ENCODE data around the gene XYLT1.

XYLT1 gene

GRCh38 chr16:17230932-17231581 is 239.7 kb downstream of the XYLT1 start:
- H3K27me3 ChIP-seq (ENCODE audit: insufficient read depth, low read length, poor library complexity, severe bottlenecking) = no peaks in the 10 kb centered on the region
- peaks cover 23% of the 10 kb centered on the region for H4K20me1 ChIP-seq (ENCODE audit: insufficient read depth, low read length, poor library complexity, severe bottlenecking)
- no peak overlapping the region for H3K4me2 ChIP-seq (ENCODE audit: low read depth, low read length, poor library complexity, severe bottlenecking)
- no peak overlapping the region for H3K4me3 ChIP-seq (ENCODE audit: low read length, poor library complexity, severe bottlenecking)
- H3K4me1 ChIP-seq (ENCODE audit: insufficient read depth, low read length, poor library complexity, severe bottlenecking) = no peaks in the 10 kb centered on the region
- peaks cover 85% of the 10 kb centered on the region; the same call in 1 of the 2 replicates for H3K36me3 ChIP-seq (ENCODE audit: insufficient read depth, low read length)
- TF ChIP-seq EZH2phosphoT487 (IDR thresholded peaks at IDR 0.05; ENCODE audit: borderline replicate concordance) (no peak), CTCF (conservative IDR thresholded peaks at IDR 0.05; ENCODE audit: low read length) (no peak; the same call in 1 of the 2 replicates)
- no peak overlapping the region for H2AFZ ChIP-seq (ENCODE audit: low read length)
- peaks cover 88% of the 10 kb centered on the region for H3K79me2 ChIP-seq (ENCODE audit: insufficient read depth, low read length)
- no peaks in the 10 kb centered on the region for H3K9me2 ChIP-seq (replicated peaks; ENCODE audit: low read depth, low read length)
- H3K9me3 ChIP-seq (ENCODE audit: insufficient read depth, low read depth, low read length) = no peaks in the 10 kb centered on the region
- H3F3A ChIP-seq (ENCODE audit: low read depth) = no peaks in the 10 kb centered on the region
- no peak overlapping the region for H3K9ac ChIP-seq (ENCODE audit: low read depth, low read length, poor library complexity, severe bottlenecking)

- peaks cover 11% of the 10 kb centered on the region for H3K4me1 ChIP-seq (ENCODE audit: insufficient read depth, low read length, poor library complexity, severe bottlenecking)
- peaks cover 21% of the 10 kb centered on the region for H4K20me1 ChIP-seq (ENCODE audit: insufficient read depth, low read length, poor library complexity, severe bottlenecking)
- no peaks in the 10 kb centered on the region for H3K9me2 ChIP-seq (replicated peaks; ENCODE audit: low read depth, low read length)
- no peak overlapping the region for H2AFZ ChIP-seq (ENCODE audit: low read length)
- no peaks in the 10 kb centered on the region for H3F3A ChIP-seq (ENCODE audit: low read depth)
- TF ChIP-seq CTCF (conservative IDR thresholded peaks at IDR 0.05; ENCODE audit: low read length) = no peak
- no peak for TF ChIP-seq EZH2phosphoT487 (IDR thresholded peaks at IDR 0.05; ENCODE audit: borderline replicate concordance)
- H3K4me2 ChIP-seq (ENCODE audit: low read depth, low read length, poor library complexity, severe bottlenecking) = no peak overlapping the region
- no peaks in the 10 kb centered on the region for H3K9me3 ChIP-seq (ENCODE audit: insufficient read depth, low read depth, low read length)
- H3K27me3 ChIP-seq (ENCODE audit: insufficient read depth, low read length, poor library complexity, severe bottlenecking) = no peaks in the 10 kb centered on the region
- no peak overlapping the region for H3K4me3 ChIP-seq (ENCODE audit: low read length, poor library complexity, severe bottlenecking)
- peaks cover 90% of the 10 kb centered on the region for H3K79me2 ChIP-seq (ENCODE audit: insufficient read depth, low read length)
- H3K36me3 ChIP-seq (ENCODE audit: insufficient read depth, low read length) = peaks cover 81% of the 10 kb centered on the region; the same call in 1 of the 2 replicates
- no peak overlapping the region for H3K9ac ChIP-seq (ENCODE audit: low read depth, low read length, poor library complexity, severe bottlenecking)
These were observed 241.0 kb downstream of the XYLT1 start for GRCh38 chr16:17229766-17230165.

GRCh38 chr16:17229131-17229530 is 241.6 kb downstream of the XYLT1 start:
- Histone ChIP-seq H3K27me3 (ENCODE audit: insufficient read depth, low read length, poor library complexity, severe bottlenecking) (no peaks in the 10 kb centered on the region), H3K79me2 (ENCODE audit: insufficient read depth, low read length) (peaks cover 92% of the 10 kb centered on the region), H4K20me1 (ENCODE audit: insufficient read depth, low read length, poor library complexity, severe bottlenecking) (peaks cover 20% of the 10 kb centered on the region), H3K9ac (ENCODE audit: low read depth, low read length, poor library complexity, severe bottlenecking) (no peak overlapping the region), H3K4me3 (ENCODE audit: low read length, poor library complexity, severe bottlenecking) (no peak overlapping the region), H3K36me3 (ENCODE audit: insufficient read depth, low read length) (peaks cover 79% of the 10 kb centered on the region; the same call in 1 of the 2 replicates), H3K9me3 (ENCODE audit: insufficient read depth, low read depth, low read length) (no peaks in the 10 kb centered on the region), H2AFZ (ENCODE audit: low read length) (no peak overlapping the region), H3K9me2 (replicated peaks; ENCODE audit: low read depth, low read length) (no peaks in the 10 kb centered on the region), H3K4me1 (ENCODE audit: insufficient read depth, low read length, poor library complexity, severe bottlenecking) (peaks cover 14% of the 10 kb centered on the region), H3K4me2 (ENCODE audit: low read depth, low read length, poor library complexity, severe bottlenecking) (no peak overlapping the region), H3F3A (ENCODE audit: low read depth) (no peaks in the 10 kb centered on the region)
- TF ChIP-seq CTCF (conservative IDR thresholded peaks at IDR 0.05; ENCODE audit: low read length) (no peak), EZH2phosphoT487 (IDR thresholded peaks at IDR 0.05; ENCODE audit: borderline replicate concordance) (no peak)

Data from Loucy (cell line).